HEK293 (cell line): ENCODE results near the gene CTNNBL1.

Experiments
- CTCF ChIA-PET: fragments of 350-600 bp; formaldehyde crosslinking; extraction: SDS; loops from one replicate; lab custom pipeline; 2021; ENCODE audit warnings: antibody characterized with exemption; lab: Yijun Ruan, JAX
- POLR2A ChIA-PET: fragments of 300-600 bp; formaldehyde crosslinking; extraction: SDS; loops from one replicate; lab custom pipeline; 2020; ENCODE audit warnings: antibody characterized with exemption, inconsistent platforms; lab: Yijun Ruan, JAX
- H3K27ac ChIP-seq: fragments of 200-500 bp; sonication (Bioruptor generic); 2 replicates; pipeline ENCODE4 v1.5.1; 2014; ENCODE audit warnings: low read depth, low read length, control low read depth, inconsistent platforms; ENCODE audit errors: extremely low read depth
- H3K36me3 ChIP-seq, 2 experiments: fragments of 200-500 bp in 1 of 2; sonication (Bioruptor generic) in 1 of 2; 1 replicate in 1 of 2; 2 replicates in 1 of 2; pipeline ENCODE4 v1.5.1; 2014 to 2017; ENCODE audit warnings: inconsistent platforms in 2 of 2, low read length in 2 of 2; ENCODE audit not compliant: control insufficient read depth in 2 of 2, insufficient read depth in 1 of 2
- H3K4me1 ChIP-seq: fragments of 200-500 bp; sonication (Bioruptor generic); 2 replicates; pipeline ENCODE4 v1.5.1; 2014; ENCODE audit warnings: mild to moderate bottlenecking, low read length, inconsistent platforms; ENCODE audit not compliant: control insufficient read depth, insufficient read depth
- H3K4me3 ChIP-seq: 2 replicates; pipeline ENCODE4 v1.5.1; 2011; ENCODE audit warnings: low read depth, mild to moderate bottlenecking, control low read depth, low read length, moderate library complexity
- H3K9me3 ChIP-seq: fragments of 200-500 bp; sonication (Bioruptor generic); 2 replicates; pipeline ENCODE4 v1.5.1; 2014; ENCODE audit warnings: low read depth, low read length, inconsistent platforms; ENCODE audit not compliant: control insufficient read depth, insufficient read depth
- ATF2 ChIP-seq: fragments of 450-650 bp; formaldehyde crosslinking; IDR thresholded peaks from 2 replicates; pipeline ENCODE4 v1.5.1; 2016; ENCODE audit warnings: missing biosample characterization, missing genetic modification characterization, low read depth
- ELK4 ChIP-seq: IDR thresholded peaks from 2 replicates; pipeline ENCODE4 v1.6.1; 2011; ENCODE audit warnings: mild to moderate bottlenecking, low read depth, low read length, borderline replicate concordance
- KLF1 ChIP-seq: fragments of 450-650 bp; formaldehyde crosslinking; IDR thresholded peaks from 2 replicates; pipeline ENCODE4 v1.5.1; 2016; ENCODE audit warnings: missing biosample characterization, missing genetic modification characterization
- KLF16 ChIP-seq: fragments of 450-650 bp; formaldehyde crosslinking; IDR thresholded peaks from 2 replicates; pipeline ENCODE4 v1.5.1; 2017; ENCODE audit warnings: missing biosample characterization, missing genetic modification characterization
- KLF17 ChIP-seq: fragments of 450-650 bp; formaldehyde crosslinking; IDR thresholded peaks from 2 replicates; pipeline ENCODE4 v1.5.1; 2016; ENCODE audit warnings: missing biosample characterization, missing genetic modification characterization
- OSR2 ChIP-seq: fragments of 450-650 bp; formaldehyde crosslinking; IDR thresholded peaks from 2 replicates; pipeline ENCODE4 v1.5.1; 2016; ENCODE audit warnings: missing biosample characterization, missing genetic modification characterization
- PRDM1 ChIP-seq: fragments of 450-650 bp; formaldehyde crosslinking; IDR thresholded peaks from 2 replicates; pipeline ENCODE4; 2016; ENCODE audit warnings: missing biosample characterization, missing genetic modification characterization
- SP2 ChIP-seq: fragments of 450-650 bp; formaldehyde crosslinking; IDR thresholded peaks from 2 replicates; pipeline ENCODE4 v1.5.1; 2016; ENCODE audit warnings: missing biosample characterization, missing genetic modification characterization
- ZBTB11 ChIP-seq: fragments of 450-650 bp; formaldehyde crosslinking; conservative IDR thresholded peaks from 2 replicates; pipeline ENCODE4 v1.5.1; 2016; ENCODE audit warnings: low read depth, missing biosample characterization, missing genetic modification characterization
- ZBTB20 ChIP-seq: fragments of 450-650 bp; formaldehyde crosslinking; IDR thresholded peaks from 2 replicates; pipeline ENCODE4 v1.5.1; 2016; ENCODE audit warnings: missing biosample characterization, missing genetic modification characterization
- ZBTB44 ChIP-seq: fragments of 450-650 bp; IDR thresholded peaks from 2 replicates; pipeline ENCODE4 v1.5.1; 2018; ENCODE audit warnings: missing biosample characterization, mild to moderate bottlenecking, missing genetic modification characterization
- ZEB2 ChIP-seq: fragments of 450-650 bp; formaldehyde crosslinking; IDR thresholded peaks from 2 replicates; pipeline ENCODE4 v1.5.1; 2016; ENCODE audit warnings: missing biosample characterization, missing genetic modification characterization
- ZFHX2 ChIP-seq: fragments of 450-650 bp; formaldehyde crosslinking; conservative IDR thresholded peaks from 2 replicates; pipeline ENCODE4 v1.5.1; 2016; ENCODE audit warnings: missing biosample characterization, missing genetic modification characterization
- ZFP37 ChIP-seq: fragments of 450-650 bp; formaldehyde crosslinking; IDR thresholded peaks from 2 replicates; pipeline ENCODE4 v1.5.1; 2016; ENCODE audit warnings: missing biosample characterization, missing genetic modification characterization
- ZNF112 ChIP-seq: fragments of 450-650 bp; formaldehyde crosslinking; IDR thresholded peaks from 2 replicates; pipeline ENCODE4 v1.5.0; 2017; ENCODE audit warnings: missing biosample characterization, missing genetic modification characterization
- ZNF133 ChIP-seq: fragments of 450-650 bp; formaldehyde crosslinking; IDR thresholded peaks from 2 replicates; pipeline ENCODE4 v1.5.1; 2016; ENCODE audit warnings: missing biosample characterization, missing genetic modification characterization
- ZNF239 ChIP-seq: fragments of 450-650 bp; formaldehyde crosslinking; IDR thresholded peaks from 2 replicates; pipeline ENCODE4 v1.5.1; 2016; ENCODE audit warnings: missing biosample characterization, missing genetic modification characterization
- ZNF24 ChIP-seq: fragments of 450-650 bp; formaldehyde crosslinking; IDR thresholded peaks from 2 replicates; pipeline ENCODE4 v1.5.1; 2016; ENCODE audit warnings: missing biosample characterization, missing genetic modification characterization
- ZNF274 ChIP-seq, 2 experiments: fragments of 200-500 bp in 1 of 2; fragments of 450-650 bp in 1 of 2; sonication (Bioruptor generic) in 1 of 2; formaldehyde crosslinking in 1 of 2; IDR thresholded peaks; 2 replicates each; pipeline versions ENCODE4 v1.5.1 to v1.6.1; 2014 to 2016; ENCODE audit warnings: borderline replicate concordance in 1 of 2, inconsistent platforms in 1 of 2, low read length in 1 of 2, missing biosample characterization in 1 of 2, missing genetic modification characterization in 1 of 2
- ZNF324 ChIP-seq: fragments of 450-650 bp; formaldehyde crosslinking; IDR thresholded peaks from 2 replicates; pipeline ENCODE4 v1.5.1; 2016; ENCODE audit warnings: missing biosample characterization, missing genetic modification characterization
- ZNF488 ChIP-seq: fragments of 450-650 bp; formaldehyde crosslinking; IDR thresholded peaks from 2 replicates; pipeline ENCODE4 v1.5.1; 2016; ENCODE audit warnings: missing biosample characterization, missing genetic modification characterization
- ZNF621 ChIP-seq: fragments of 450-650 bp; formaldehyde crosslinking; IDR thresholded peaks from 2 replicates; pipeline ENCODE4 v1.5.1; 2017; ENCODE audit warnings: missing biosample characterization, missing genetic modification characterization
- ZNF623 ChIP-seq: fragments of 450-650 bp; formaldehyde crosslinking; IDR thresholded peaks from 2 replicates; pipeline ENCODE4 v1.5.1; 2016; ENCODE audit warnings: missing biosample characterization, missing genetic modification characterization
- ZNF629 ChIP-seq: fragments of 450-650 bp; formaldehyde crosslinking; IDR thresholded peaks from 2 replicates; pipeline ENCODE4 v1.5.1; 2017; ENCODE audit warnings: missing biosample characterization, missing genetic modification characterization
- ZNF76 ChIP-seq: fragments of 450-650 bp; formaldehyde crosslinking; IDR thresholded peaks from 2 replicates; pipeline ENCODE4; 2016; ENCODE audit warnings: low read depth, missing biosample characterization, missing genetic modification characterization, borderline replicate concordance
- ZNF830 ChIP-seq: fragments of 450-650 bp; IDR thresholded peaks from 2 replicates; pipeline ENCODE4 v1.5.0; 2018; ENCODE audit warnings: missing biosample characterization, missing genetic modification characterization, low read depth, mild to moderate bottlenecking, moderate library complexity

Gene CTNNBL1

GRCh38 chr20:37816003-37816402 lies 122.2 kb downstream of the CTNNBL1 start:
- Histone ChIP-seq H3K27ac (no peak overlapping the region), H3K4me3 (no peak overlapping the region), H3K36me3 (no peaks in the 10 kb centered on the region; a peak in 1 of 3 replicates), H3K4me1 (peaks cover 4% of the 10 kb centered on the region; the same call in 1 of the 2 replicates), H3K9me3 (no peaks in the 10 kb centered on the region)
- ChIA-PET CTCF (interaction anchor here (0.5 kb wide), 1 partner anchor 152 kb away, joined by 3 read pairs; no protein-coding TSS in a partner anchor), POLR2A (no interaction called here)
- TF ChIP-seq ZNF623 = no peak
- no peak for TF ChIP-seq ZNF324 (tag by site-specific recombination)
- TF ChIP-seq ZBTB11 = no peak
- TF ChIP-seq ZEB2 = no peak
- TF ChIP-seq ZFHX2 (tag by site-specific recombination) = no peak
- TF ChIP-seq ZBTB44 = no peak
- TF ChIP-seq ZFP37 (tag by site-specific recombination) = no peak
- TF ChIP-seq ZBTB20 (tag by site-specific recombination) = no peak
- TF ChIP-seq ZNF76 (tag by site-specific recombination) = no peak
- TF ChIP-seq ELK4 = no peak
- TF ChIP-seq ZNF24 = no peak
- no peak for TF ChIP-seq ZNF239 (tag by site-specific recombination)
- TF ChIP-seq ZNF274 (IDR thresholded peaks at IDR 0.05; ENCODE audit: low read length) = no peak
- no peak for TF ChIP-seq ZNF274 (tag by site-specific recombination; IDR thresholded peaks at IDR 0.05; ENCODE audit: borderline replicate concordance)
- TF ChIP-seq ZNF830 (tag by site-specific recombination) = no peak
- no peak for TF ChIP-seq SP2 (tag by site-specific recombination)

- POLR2A ChIA-PET = no interaction called here
- Histone ChIP-seq H3K36me3 (no peaks in the 10 kb centered on the region; a peak in 1 of 3 replicates), H3K9me3 (no peaks in the 10 kb centered on the region), H3K27ac (no peak overlapping the region), H3K4me3 (no peak overlapping the region), H3K4me1 (peaks cover 4% of the 10 kb centered on the region; the same call in 1 of the 2 replicates)
- CTCF ChIA-PET = no interaction called here
- 0 out of 2 replicates have a peak, but pooled peaks have one; percentile 17 for TF ChIP-seq ZBTB20 (tag by site-specific recombination)
- no peak for TF ChIP-seq ZNF621 (tag by site-specific recombination)
- peak; percentile 91 for TF ChIP-seq ATF2 (tag by site-specific recombination)
- no peak for TF ChIP-seq KLF1 (tag by site-specific recombination)
- TF ChIP-seq ZNF623 = no peak
- TF ChIP-seq OSR2 (tag by site-specific recombination) = peak; percentile 64; the same call in 1 of the 2 replicates
- peak; percentile 85 for TF ChIP-seq ZNF629 (tag by site-specific recombination)
- TF ChIP-seq PRDM1 (tag by site-specific recombination) = no peak
- no peak for TF ChIP-seq ZNF133 (tag by site-specific recombination)
- no peak for TF ChIP-seq KLF17
- peak; percentile 16; the same call in 1 of the 2 replicates for TF ChIP-seq KLF16 (tag by site-specific recombination)
- TF ChIP-seq ZNF488 = no peak
- no peak for TF ChIP-seq ZNF112 (tag by site-specific recombination)
Measured at GRCh38 chr20:37816726-37817125, 122.9 kb downstream of the CTNNBL1 start.
